ENCODE data around the gene SLIT1.

Gene SLIT1

GRCh38 chr10:97203220-97203619 is 17.5 kb upstream of the SLIT1 start:
- DNase-seq (ENCODE audit: low spot score), result no peak
- FAIRE-seq, result no peak

- FAIRE-seq (peak; percentile 89), DNase-seq (ENCODE audit: low spot score) (peak; percentile 63)
These were observed 14.9 kb upstream of the SLIT1 start for GRCh38 chr10:97200616-97201015.

GRCh38 chr10:97199152-97199551 is 13.4 kb upstream of the SLIT1 start:
- DNase-seq (ENCODE audit: low spot score) (no peak), FAIRE-seq (no peak)

- FAIRE-seq (no peak), DNase-seq (ENCODE audit: low spot score) (no peak)
These were observed 11.3 kb upstream of the SLIT1 start for GRCh38 chr10:97197030-97197500.

GRCh38 chr10:97196223-97197029 is 10.7 kb upstream of the SLIT1 start:
- DNase-seq (ENCODE audit: low spot score) (peak; percentile 23), FAIRE-seq (no peak)

GRCh38 chr10:97195706-97196222 is 10.0 kb upstream of the SLIT1 start:
- FAIRE-seq (no peak), DNase-seq (ENCODE audit: low spot score) (no peak)

GRCh38 chr10:97192952-97193435 is 7.2 kb upstream of the SLIT1 start:
- no peak for FAIRE-seq

GRCh38 chr10:97190450-97190849 is 4.7 kb upstream of the SLIT1 start:
- no peak for DNase-seq (ENCODE audit: low spot score)
- FAIRE-seq, result no peak

More at GRCh38 chr10:97192952-97193435, 7.2 kb upstream of the SLIT1 start:
- no peak for DNase-seq (ENCODE audit: low spot score)

- FAIRE-seq (no peak), DNase-seq (ENCODE audit: low spot score) (no peak)
These were observed 2.5 kb upstream of the SLIT1 start for GRCh38 chr10:97188261-97188711.

GRCh38 chr10:97186911-97187310 is 1.2 kb upstream of the SLIT1 start:
- FAIRE-seq (no peak), DNase-seq (ENCODE audit: low spot score) (no peak)

GRCh38 chr10:97184971-97185325 is 811 bp downstream of the SLIT1 start:
- FAIRE-seq, result no peak
- DNase-seq (ENCODE audit: low spot score), result no peak

- FAIRE-seq, result no peak
- DNase-seq (ENCODE audit: low spot score), result no peak
These were observed 2.4 kb downstream of the SLIT1 start for GRCh38 chr10:97183314-97183713.

GRCh38 chr10:97182288-97182990 is 3.3 kb downstream of the SLIT1 start:
- DNase-seq (ENCODE audit: low spot score), result no peak
- FAIRE-seq, result no peak

GRCh38 chr10:97180986-97181385 is 4.8 kb downstream of the SLIT1 start:
- FAIRE-seq, result no peak
- no peak for DNase-seq (ENCODE audit: low spot score)

GRCh38 chr10:97180363-97180755 is 5.4 kb downstream of the SLIT1 start:
- FAIRE-seq (no peak), DNase-seq (ENCODE audit: low spot score) (no peak)

- DNase-seq (ENCODE audit: low spot score) (no peak), FAIRE-seq (no peak)
These were observed 5.9 kb downstream of the SLIT1 start for GRCh38 chr10:97179731-97180362.

GRCh38 chr10:97179311-97179710 is 6.4 kb downstream of the SLIT1 start:
- DNase-seq (ENCODE audit: low spot score) (no peak), FAIRE-seq (no peak)

- FAIRE-seq (no peak), DNase-seq (ENCODE audit: low spot score) (no peak)
These were observed 7.7 kb downstream of the SLIT1 start for GRCh38 chr10:97178074-97178473.

GRCh38 chr10:97176226-97176625 is 9.5 kb downstream of the SLIT1 start:
- FAIRE-seq (no peak), DNase-seq (ENCODE audit: low spot score) (no peak)

- FAIRE-seq, result no peak
- no peak for DNase-seq (ENCODE audit: low spot score)
These were observed 10.2 kb downstream of the SLIT1 start for GRCh38 chr10:97175586-97175985.

- FAIRE-seq (no peak), DNase-seq (ENCODE audit: low spot score) (no peak)
These were observed 10.8 kb downstream of the SLIT1 start for GRCh38 chr10:97174941-97175340.

- DNase-seq (ENCODE audit: low spot score), result no peak
- no peak for FAIRE-seq
These were observed 11.4 kb downstream of the SLIT1 start for GRCh38 chr10:97174276-97174775.

Measured in RCC 7860 (cell line).